PC-9 (cell line): Measurements from ENCODE around the gene STX18. TPM values are rescaled to one million over a fixed set of nuclear protein-coding genes. Genes with fewer than 3 reads are reported as not detected.

Experiments used
- BruUV-seq: library from RNA; stranded (reverse); fragments of 400-500 nt; replicated peaks from 2 replicates; lab custom pipeline; 2021; lab: Mats Ljungman, UMichigan
- CTCF ChIA-PET: fragments of 300-600 bp; sonication (Branson Sonifier 250); formaldehyde crosslinking; loops from one replicate; lab custom pipeline; 2022; ENCODE audit warnings: antibody characterized with exemption; lab: Charles Lee
- POLR2A ChIA-PET: fragments of 300-600 bp; sonication (Branson Sonifier 250); formaldehyde crosslinking; loops from one replicate; lab custom pipeline; 2022; ENCODE audit warnings: antibody characterized with exemption; ENCODE audit not compliant: unreplicated experiment; lab: Charles Lee
- DNase-seq, 2 experiments: peaks; one replicate each; pipeline versions ENCODE4 v3.0.0 to v3.0.0-alpha.2; 2015 to 2022; ENCODE audit warnings: mixed read lengths in 1 of 2
- H2AFZ ChIP-seq: fragments of 200-600 bp; sonication (generic); 2 replicates; pipeline ENCODE4 v1.8.1; 2017; ENCODE audit warnings: antibody characterized with exemption
- H3F3A ChIP-seq: fragments of 200-600 bp; sonication (generic); 2 replicates; pipeline ENCODE4 v1.8.1; 2017; ENCODE audit warnings: antibody characterized with exemption, mild to moderate bottlenecking, low read depth; ENCODE audit not compliant: insufficient read depth
- H3K27ac ChIP-seq: fragments of 200-600 bp; sonication (generic); 2 replicates; pipeline ENCODE4 v1.6.1; 2016; ENCODE audit warnings: mixed run types
- H3K27me3 ChIP-seq: fragments of 200-600 bp; sonication (generic); 2 replicates; pipeline ENCODE4 v1.6.1; 2016; ENCODE audit warnings: low read depth, mixed run types; ENCODE audit not compliant: insufficient read depth
- H3K36me3 ChIP-seq: fragments of 200-600 bp; sonication (generic); 2 replicates; pipeline ENCODE4 v1.6.1; 2016; ENCODE audit warnings: low read depth, mixed run types
- H3K4me1 ChIP-seq: fragments of 200-600 bp; sonication (generic); replicated peaks from 2 replicates; pipeline ENCODE4 v1.6.1; 2016; ENCODE audit warnings: mixed run types; ENCODE audit not compliant: insufficient read depth
- H3K4me2 ChIP-seq: fragments of 200-600 bp; sonication (generic); 2 replicates; pipeline ENCODE4 v1.6.1; 2017; ENCODE audit warnings: mixed run types
- H3K4me3 ChIP-seq: fragments of 200-600 bp; sonication (generic); 2 replicates; pipeline ENCODE4 v1.6.1; 2016; ENCODE audit warnings: mixed run types
- H3K79me2 ChIP-seq: fragments of 200-600 bp; sonication (generic); 2 replicates; pipeline ENCODE4 v1.6.1; 2017; ENCODE audit warnings: low read depth, mixed run types
- H3K9me2 ChIP-seq: fragments of 200-600 bp; sonication (generic); 2 replicates; pipeline ENCODE4 v1.8.1; 2017; ENCODE audit warnings: mild to moderate bottlenecking; ENCODE audit not compliant: insufficient read depth
- H3K9me3 ChIP-seq: fragments of 200-600 bp; sonication (generic); 2 replicates; pipeline ENCODE4 v1.8.1; 2016; ENCODE audit warnings: low read depth; ENCODE audit not compliant: insufficient read depth
- H4K20me1 ChIP-seq: fragments of 200-600 bp; sonication (generic); 2 replicates; pipeline ENCODE4 v1.8.1; 2017; ENCODE audit not compliant: insufficient read depth
- EZH2 ChIP-seq: fragments of 200-600 bp; sonication (generic); IDR thresholded peaks from 2 replicates; pipeline ENCODE4 v1.8.0; 2017; ENCODE audit warnings: antibody characterized with exemption, low read depth
- intact Hi-C: fragments of 100-400 bp; cut with micrococcal nuclease; formaldehyde crosslinking; loops from one replicate; pipeline ENCODE4 v1.10.0; 2022; ENCODE audit not compliant: unreplicated experiment
- total RNA-seq: library from RNA; stranded (reverse); gene quantifications from 2 replicates; pipeline ENCODE4 v1.2.3, GENCODE V29; 2021
- TF ChIP-seq, protein P1 (sequence below): fragments of 200-600 bp; sonication (generic); conservative IDR thresholded peaks from 2 replicates; pipeline ENCODE4 v1.6.1; 2017; ENCODE audit warnings: mixed run types, antibody characterized with exemption, mild to moderate bottlenecking, moderate library complexity

STX18 gene
- total RNA-seq, 1 experiment from 2014 or later, result 30.5 TPM

DNA sequence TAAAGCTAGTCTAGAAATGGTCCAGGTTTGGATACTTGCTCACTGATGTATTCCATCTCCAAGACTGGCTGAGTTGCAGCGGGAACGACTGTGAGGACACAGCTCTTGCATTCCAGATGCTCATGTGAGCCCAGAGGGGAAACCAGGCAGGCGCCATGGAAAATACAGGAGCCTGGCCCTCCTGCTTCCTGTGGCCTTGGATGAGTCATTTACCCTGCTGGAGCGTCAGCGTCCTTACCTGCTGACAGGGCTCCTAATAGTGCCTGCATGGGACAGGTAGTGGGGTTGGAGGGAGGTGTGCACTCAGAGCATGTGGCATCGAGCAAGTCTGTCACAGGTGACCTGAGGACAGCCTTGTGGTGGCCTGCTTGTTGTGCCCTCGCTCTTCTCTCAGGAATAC lies 85.5 kb downstream of the STX18 start:
- Histone ChIP-seq H3K9me2 (no peaks in the 10 kb centered on the region), H3K9me3 (no peaks in the 10 kb centered on the region), H3F3A (no peaks in the 10 kb centered on the region), H3K79me2 (no peaks in the 10 kb centered on the region), H3K36me3 (no peaks in the 10 kb centered on the region), H3K27ac (no peak overlapping the region), H4K20me1 (no peaks in the 10 kb centered on the region), H3K4me1 (no peaks in the 10 kb centered on the region), H3K4me3 (no peak overlapping the region), H3K4me2 (no peak overlapping the region), H2AFZ (no peak overlapping the region), H3K27me3 (no peaks in the 10 kb centered on the region)
- ChIA-PET CTCF (no interaction called here), POLR2A (no interaction called here)
- intact Hi-C loops, result no loop called here
- TF ChIP-seq, protein P1, sequence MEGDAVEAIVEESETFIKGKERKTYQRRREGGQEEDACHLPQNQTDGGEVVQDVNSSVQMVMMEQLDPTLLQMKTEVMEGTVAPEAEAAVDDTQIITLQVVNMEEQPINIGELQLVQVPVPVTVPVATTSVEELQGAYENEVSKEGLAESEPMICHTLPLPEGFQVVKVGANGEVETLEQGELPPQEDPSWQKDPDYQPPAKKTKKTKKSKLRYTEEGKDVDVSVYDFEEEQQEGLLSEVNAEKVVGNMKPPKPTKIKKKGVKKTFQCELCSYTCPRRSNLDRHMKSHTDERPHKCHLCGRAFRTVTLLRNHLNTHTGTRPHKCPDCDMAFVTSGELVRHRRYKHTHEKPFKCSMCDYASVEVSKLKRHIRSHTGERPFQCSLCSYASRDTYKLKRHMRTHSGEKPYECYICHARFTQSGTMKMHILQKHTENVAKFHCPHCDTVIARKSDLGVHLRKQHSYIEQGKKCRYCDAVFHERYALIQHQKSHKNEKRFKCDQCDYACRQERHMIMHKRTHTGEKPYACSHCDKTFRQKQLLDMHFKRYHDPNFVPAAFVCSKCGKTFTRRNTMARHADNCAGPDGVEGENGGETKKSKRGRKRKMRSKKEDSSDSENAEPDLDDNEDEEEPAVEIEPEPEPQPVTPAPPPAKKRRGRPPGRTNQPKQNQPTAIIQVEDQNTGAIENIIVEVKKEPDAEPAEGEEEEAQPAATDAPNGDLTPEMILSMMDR, result no peak
- TF ChIP-seq EZH2, result no peak
- DNase-seq, result no peak
- BruUV-seq, result no TSS peak

DNA sequence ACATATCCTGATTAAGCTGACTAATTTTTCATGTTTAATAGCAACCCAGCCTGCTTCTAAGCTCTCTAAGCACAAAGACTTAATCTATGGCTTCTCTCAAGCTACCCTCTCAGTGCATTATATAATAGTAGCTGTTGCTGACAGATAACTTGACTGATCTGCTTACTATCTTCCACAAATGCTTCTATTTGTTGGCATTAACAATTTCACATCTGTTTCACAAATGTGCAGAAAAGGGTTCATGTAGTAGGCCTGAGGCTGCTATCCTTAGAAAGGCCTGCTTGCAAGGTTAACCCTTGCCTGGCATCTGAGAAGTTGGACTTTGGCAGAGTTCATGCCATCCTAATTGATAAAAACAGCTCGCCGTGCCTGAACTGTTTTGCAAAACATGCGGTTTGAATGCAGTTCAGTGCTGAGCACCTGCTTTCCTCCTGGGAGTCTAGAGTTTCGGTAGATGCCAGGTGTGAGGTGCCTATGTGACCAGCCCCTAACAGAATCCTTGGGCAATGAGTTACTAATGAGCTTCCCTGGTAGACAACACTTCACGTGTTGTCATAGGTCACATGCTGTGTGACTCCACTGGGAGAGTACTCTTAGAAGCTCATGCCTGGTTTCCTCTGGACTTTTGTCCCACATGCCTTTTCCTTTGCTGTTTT lies 86.5 kb downstream of the STX18 start:
- no peak overlapping the region for H3K4me3 ChIP-seq
- ChIA-PET POLR2A (no interaction called here), CTCF (no interaction called here)
- DNase-seq, result no peak
- no peaks in the 10 kb centered on the region for H4K20me1 ChIP-seq
- no peaks in the 10 kb centered on the region for H3K9me2 ChIP-seq
- no peak for TF ChIP-seq EZH2
- TF ChIP-seq, protein P1, result no peak
- H3K4me1 ChIP-seq, result no peaks in the 10 kb centered on the region
- H3K9me3 ChIP-seq, result no peaks in the 10 kb centered on the region
- no TSS peak for BruUV-seq
- H2AFZ ChIP-seq, result no peak overlapping the region
- no peaks in the 10 kb centered on the region for H3F3A ChIP-seq
- H3K27me3 ChIP-seq, result no peaks in the 10 kb centered on the region
- H3K4me2 ChIP-seq, result no peak overlapping the region
- no peaks in the 10 kb centered on the region for H3K36me3 ChIP-seq
- intact Hi-C loops, result no loop called here
- H3K27ac ChIP-seq, result no peak overlapping the region
- H3K79me2 ChIP-seq, result no peaks in the 10 kb centered on the region

DNA sequence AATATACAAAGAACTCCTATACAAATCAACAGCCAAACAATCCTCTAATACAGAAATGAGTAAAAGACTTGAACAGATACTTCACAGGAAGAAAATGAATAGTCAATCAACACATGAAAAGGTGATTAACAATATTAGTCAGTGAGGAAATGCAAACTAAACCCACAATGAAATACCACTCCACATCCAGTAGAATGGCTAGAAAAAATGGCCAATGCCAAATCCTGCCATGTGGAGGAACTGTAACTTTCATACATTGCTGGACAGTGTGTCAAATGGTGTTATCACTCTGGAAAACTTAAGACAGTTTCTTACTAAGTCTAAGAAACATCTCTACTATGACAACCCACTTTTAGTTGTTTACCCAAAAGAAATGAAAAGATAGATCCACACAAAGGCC lies 95.4 kb downstream of the STX18 start:
- H3K9me3 ChIP-seq, result no peaks in the 10 kb centered on the region
- H3K36me3 ChIP-seq, result 0 out of 2 replicates have a peak, but pooled peaks cover 3% of the 10 kb centered on the region
- H3K4me3 ChIP-seq, result no peak overlapping the region
- no peak overlapping the region for H3K27ac ChIP-seq
- no peak for DNase-seq
- intact Hi-C loops, result no loop called here
- CTCF ChIA-PET, result no interaction called here
- no peak overlapping the region for H3K4me2 ChIP-seq
- H3K9me2 ChIP-seq, result no peaks in the 10 kb centered on the region
- no TSS peak for BruUV-seq
- H3F3A ChIP-seq, result no peaks in the 10 kb centered on the region
- no peak for TF ChIP-seq EZH2
- TF ChIP-seq, protein P1, result no peak
- no peaks in the 10 kb centered on the region for H3K27me3 ChIP-seq
- POLR2A ChIA-PET, result no interaction called here
- H3K4me1 ChIP-seq, result peaks cover 10% of the 10 kb centered on the region
- no peaks in the 10 kb centered on the region for H4K20me1 ChIP-seq
- H3K79me2 ChIP-seq, result no peaks in the 10 kb centered on the region
- H2AFZ ChIP-seq, result no peak overlapping the region
